Stimulated activated CD4-positive, alpha-beta T cell treated with anti-CD3 and anti-CD28 coated beads, TNF-alpha, amount 100 ng/mL, for 48 hours (primary cell): Measurements from ENCODE around the gene DDX18.

Experiments
- DNase-seq, 3 donors: peaks; one replicate each; pipeline ENCODE4 v3.0.0-alpha.2; 2020; ENCODE audit warnings: low read depth in 3 of 3

DDX18 gene

DNA sequence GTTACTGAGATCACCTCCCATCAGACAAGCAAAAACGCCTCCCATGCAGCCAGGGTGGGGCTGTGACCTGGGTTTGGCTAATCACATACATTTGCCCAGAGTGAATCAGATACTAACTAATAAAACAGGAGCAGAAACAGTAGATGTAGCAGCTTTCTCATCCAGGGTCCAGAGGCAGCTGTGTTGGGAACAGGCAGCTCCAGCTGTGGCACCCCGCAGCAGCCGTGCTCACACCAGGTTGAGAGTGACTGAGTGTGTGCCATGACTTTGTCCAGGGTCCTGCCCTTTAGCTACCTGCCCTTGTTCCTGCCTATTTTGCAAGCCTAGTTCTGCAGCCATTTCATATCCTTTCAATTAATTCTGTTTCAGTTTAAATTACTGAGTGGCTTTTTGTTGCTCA, 20.5 kb downstream of the DDX18 start:
- DNase-seq, result no peak

DNA sequence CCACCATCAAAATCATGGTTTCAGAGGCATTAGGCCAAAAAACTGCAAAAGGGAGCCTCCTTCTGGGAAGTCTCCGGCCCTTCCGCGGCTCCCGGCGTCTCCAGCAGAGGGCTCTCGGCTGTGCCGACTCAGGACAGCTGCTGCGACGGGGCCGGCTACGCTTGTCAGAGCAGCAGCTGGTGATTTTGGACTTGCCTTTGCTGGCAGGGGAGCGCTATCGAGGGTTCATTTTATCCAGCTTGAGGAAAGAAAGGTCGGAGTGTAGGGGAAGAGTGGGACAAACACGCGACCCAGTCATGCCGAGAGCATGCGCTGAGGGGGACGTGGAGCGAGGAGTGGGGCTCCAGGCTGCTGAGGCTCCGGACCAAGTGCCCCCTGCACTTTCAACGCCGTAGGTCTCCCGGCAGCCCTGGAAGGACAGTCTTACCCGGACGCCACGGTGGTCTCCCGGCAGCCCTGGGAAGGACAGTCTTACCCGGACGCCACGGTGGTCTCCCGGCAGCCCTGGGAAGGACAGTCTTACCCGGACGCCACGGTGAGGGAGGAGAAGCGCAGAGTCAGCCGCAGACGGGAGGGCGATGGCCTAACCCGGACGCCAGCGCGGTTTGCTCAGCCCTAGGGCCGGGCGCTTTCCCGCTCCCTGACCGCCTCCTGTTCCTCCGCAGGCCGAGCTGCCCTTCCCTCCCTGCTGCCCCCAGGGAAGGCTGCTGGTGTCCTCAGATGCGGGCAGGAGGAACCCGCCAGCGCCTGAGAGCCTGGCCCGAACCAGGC, 21.7 kb downstream of the DDX18 start:
- peak; percentile 21 to 44 (median 33) for DNase-seq

DNA sequence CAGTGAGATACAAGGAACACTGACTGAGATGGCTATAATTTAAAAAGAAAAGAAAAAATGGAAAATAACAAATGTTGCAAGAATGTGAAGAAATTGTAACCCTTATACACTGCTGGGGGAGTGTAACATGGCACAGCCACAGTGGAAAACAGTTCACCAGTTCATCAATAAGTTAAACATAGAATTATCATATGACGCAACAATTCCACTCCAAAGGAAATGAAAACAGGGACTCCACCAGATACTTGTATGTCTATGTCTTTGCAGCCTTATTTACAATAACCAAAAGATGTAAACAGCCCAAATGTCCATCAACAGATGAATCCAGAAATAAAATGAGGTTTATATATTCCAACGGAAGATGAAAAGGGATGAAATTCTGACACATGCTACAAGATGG, 30.8 kb downstream of the DDX18 start:
- DNase-seq, result no peak

DNA sequence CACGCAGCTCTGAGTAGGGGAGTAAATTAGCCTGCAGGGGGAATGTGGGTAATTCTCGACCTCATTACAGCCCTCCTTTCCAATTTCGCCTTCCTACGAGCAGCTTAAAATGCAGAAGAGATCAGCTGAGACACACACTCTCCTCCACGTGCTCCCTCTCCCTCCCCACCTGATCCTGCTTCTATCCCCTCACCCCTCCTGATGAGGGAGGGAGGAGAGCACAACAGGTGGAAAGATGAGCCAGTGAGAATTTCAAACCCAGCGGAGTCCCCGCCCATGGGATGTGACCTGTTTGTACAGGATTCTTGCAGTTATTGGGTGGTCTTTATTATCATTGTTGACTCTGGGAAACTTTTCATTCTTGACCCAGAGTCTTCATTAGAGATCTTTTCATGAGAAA, 35.5 kb downstream of the DDX18 start:
- DNase-seq, result no peak

DNA sequence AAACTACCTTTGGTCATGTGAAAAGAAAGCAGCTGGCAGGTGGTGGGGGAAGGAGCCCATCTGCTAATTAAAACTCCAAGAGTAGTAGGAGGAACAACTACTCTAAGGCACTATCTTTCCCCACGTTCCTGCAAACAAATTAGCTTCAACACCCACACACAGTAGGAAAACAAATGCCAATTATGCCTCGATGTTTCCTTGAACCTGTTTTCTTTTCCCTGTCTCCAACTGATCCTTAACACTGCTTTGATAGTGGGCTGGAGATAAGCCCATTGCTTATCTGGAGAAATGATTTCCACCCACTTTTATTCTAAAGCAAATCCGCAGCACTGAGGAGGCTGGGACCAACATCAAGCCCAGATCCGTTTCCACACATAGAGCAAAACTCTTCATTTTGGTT, 36.0 kb downstream of the DDX18 start:
- no peak for DNase-seq

DNA sequence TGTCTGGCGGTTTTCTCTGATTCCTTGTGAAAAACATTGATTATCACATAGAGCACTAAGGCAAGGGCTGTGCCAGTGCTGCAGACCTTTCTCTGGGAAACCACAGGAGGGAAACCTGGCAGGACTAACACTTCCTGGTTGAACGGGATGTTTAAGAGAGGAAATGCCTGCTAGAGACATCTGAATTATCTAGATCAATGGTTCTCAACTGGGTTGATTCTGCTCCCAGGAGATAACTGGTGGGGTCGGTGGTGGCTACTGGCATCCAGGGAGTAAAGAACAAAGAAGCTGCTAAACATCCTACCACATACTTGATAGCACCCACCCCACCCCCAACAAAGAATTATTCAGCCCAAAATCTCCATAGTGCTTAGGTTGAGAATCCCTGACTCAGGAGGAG, 37.5 kb downstream of the DDX18 start:
- DNase-seq, result no peak

DNA sequence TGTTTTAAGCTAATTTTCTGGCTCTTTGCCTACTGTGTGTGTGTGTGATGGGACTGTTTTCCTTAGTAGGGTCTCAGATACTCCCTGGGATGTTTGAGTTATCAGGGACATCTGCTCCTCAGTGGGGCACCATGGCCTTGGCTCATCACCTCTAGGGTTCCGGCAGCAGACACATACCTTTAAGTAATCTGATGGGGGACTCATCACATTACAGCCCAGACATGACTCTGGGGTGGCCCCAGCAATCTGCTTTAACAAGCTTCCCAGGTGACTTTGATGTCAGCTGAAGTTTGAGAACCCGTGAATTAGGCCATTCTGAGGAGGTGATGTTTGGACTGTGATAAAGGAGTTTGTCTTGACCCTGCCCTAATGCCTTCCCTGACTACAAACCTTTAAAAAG, 38.8 kb downstream of the DDX18 start:
- DNase-seq, result no peak

DNA sequence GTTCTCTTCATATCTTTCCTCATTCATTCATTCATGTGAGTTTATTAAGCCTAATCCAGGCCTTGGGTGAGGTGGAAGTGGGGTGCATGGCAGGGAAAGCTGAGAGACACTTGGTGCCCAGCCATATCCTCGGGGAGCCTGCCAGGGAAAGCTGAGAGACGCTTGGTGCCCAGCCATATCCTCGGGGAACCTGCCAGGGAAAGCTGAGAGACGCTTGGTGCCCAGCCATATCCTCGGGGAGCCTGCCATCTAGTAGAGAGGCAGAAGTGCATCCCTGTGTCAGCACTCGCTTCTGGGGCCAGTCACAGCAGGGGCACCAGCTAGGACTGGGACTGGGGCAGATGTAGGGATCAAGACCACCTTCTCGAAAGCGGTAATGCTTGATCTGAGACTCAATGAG, 39.4 kb downstream of the DDX18 start:
- DNase-seq, result no peak

DNA sequence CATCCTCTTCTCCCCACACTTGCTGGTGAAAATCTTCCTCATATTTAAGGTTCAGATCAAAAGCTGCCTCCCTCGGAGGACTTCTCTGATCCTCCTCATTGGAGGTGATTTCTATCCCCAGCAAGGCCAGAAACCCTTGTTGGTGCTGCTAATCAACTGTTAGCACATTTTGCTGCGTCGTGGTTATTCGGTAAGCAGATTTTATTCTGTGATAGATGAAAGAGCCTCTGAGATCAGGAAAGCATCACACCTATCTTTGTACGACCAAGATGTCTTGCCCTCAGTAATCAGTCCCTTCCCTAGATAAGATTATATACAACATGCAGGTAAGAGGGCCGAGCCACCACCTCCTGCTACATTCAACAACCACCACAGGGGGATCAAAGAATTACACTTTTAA, 40.1 kb downstream of the DDX18 start:
- no peak for DNase-seq

DNA sequence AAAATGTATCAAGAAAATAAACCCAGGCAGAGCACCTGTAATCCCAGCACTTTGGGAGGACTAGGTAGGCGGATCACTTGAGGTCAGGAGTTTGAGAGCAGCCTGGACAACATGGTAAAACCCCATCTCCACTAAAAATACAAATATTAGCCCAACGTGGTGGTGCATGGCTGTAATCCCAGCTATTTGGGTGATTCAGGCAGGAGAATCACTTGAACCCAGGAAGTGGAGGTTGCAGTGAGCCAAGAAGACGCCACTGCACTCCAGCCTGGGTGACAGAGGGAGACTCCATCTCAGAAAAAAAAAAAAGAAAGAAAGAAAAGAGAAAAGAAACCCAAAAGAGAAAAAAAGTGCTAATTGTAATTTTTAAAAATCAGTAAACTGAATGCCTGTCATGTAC, 41.4 kb downstream of the DDX18 start:
- no peak for DNase-seq

DNA sequence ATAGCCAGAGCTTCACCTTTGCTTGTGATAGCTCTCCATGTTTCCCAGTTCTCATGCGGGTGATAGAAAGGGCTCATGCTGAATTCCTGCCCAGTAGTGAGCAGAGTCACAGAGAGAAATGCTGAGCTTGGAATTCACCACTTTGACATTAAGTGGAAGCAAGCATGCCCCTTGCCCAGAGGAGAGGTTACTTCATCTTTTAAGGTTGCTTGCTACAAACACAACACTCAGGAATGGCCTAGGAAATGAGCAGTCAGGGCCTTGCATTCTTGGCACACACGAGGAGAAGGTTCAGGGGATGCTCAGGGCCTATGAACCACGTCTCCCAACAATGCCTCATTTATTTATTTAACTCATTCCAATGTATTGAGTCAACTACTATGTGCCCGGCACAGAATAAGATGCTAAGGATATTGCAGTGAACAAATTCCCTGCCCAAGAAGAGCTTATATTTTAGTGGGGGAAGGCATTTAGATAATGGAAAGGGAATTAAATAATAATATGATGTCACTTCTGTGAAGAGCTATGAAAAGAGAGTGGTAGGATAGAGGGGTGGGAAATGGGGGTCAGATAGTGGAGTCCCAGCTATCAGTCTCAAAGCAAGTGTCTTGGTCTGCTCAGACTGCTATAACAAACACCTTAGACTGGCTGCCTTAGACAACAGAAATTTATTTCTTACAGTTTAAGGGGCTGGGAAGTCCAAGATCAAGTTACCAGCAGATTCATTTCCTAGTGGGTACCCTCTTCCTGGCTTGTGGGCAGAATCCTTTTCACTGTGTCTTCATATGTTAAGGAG, 42.1 kb downstream of the DDX18 start:
- DNase-seq, result no peak

DNA sequence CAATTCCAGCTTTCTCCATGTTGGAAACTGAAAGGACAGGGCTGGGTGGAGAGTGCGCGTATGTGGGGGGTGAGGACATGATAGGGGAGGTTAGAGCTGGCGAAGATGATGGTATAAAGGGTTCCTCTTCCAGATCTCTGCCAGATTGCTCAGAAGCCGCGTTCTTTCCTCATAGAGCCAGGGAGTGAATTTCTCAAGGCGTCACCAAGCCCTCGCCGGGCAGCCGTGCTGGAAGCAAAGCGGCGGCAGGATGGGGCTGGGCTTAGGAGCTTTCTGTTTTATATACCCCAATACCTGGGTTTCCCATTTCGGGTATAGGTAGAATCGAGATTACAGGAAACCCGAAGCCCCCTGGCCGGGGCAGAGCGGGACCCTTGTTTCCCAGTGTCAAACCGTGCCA, 43.8 kb downstream of the DDX18 start:
- no peak for DNase-seq

DNA sequence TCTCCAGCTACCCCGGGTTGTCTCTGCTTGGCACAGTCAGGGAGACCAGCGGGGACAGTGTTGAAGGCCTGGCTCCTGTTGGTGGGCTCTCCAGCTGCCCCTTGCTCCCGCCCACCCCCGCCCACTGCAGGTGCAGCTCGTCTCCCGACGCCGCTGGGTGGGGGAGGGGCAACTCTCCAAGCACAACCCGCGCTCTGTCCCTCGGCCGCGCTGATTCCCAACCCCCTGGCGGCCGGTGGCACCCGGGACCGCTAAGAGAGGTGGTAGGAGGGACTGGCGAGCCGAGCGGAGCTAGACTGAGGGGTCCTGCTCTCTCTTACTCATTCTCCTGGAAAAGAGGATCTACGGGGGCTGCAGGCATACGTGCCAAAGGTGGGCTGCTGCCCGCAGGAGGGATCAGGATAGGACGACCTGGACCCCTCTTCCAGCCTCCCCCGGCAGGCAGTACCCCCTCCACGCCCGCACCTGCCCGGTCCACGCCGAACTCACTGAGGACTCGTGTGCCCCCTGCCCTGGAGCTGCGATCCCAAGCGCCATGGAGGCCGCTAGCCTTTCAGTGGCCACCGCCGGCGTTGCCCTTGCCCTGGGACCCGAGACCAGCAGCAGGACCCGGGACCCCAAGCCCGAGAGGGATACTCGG, 44.5 kb downstream of the DDX18 start:
- no peak for DNase-seq

DNA sequence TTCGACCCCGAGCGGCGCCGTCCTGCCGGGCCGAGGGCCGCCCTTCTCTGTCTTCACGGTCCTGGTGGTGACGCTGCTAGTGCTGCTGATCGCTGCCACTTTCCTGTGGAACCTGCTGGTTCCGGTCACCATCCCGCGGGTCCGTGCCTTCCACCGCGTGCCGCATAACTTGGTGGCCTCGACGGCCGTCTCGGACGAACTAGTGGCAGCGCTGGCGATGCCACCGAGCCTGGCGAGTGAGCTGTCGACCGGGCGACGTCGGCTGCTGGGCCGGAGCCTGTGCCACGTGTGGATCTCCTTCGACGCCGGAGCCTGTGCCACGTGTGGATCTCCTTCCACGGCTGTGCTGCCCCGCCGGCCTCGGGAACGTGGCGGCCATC, 45.0 kb downstream of the DDX18 start:
- DNase-seq, result no peak

DNA sequence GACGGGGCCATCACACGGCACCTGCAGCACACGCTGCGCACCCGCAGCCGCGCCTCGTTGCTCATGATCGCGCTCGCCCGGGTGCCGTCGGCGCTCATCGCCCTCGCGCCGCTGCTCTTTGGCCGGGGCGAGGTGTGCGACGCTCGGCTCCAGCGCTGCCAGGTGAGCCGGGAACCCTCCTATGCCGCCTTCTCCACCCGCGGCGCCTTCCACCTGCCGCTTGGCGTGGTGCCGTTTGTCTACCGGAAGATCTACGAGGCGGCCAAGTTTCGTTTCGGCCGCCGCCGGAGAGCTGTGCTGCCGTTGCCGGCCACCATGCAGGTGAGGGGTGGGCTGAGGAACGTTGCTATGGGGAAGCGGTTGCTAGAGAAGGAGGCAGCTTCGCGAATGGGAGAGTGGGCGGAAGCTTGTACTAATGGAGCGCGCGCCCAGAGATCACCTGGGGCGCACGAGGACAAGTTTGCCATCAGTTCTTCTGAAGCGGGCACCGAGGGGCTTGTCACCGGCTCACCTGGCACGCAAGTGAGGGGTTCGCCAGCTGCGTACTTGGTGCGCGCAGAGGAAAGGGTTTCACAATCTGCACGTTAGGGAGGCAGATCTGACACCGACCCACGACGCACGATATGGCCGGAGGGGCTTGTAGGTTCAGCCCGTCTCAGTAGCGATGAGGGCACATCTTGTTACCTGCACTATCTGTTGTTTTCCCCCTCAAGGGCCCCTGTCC, 45.6 kb downstream of the DDX18 start:
- DNase-seq, result no peak

DNA sequence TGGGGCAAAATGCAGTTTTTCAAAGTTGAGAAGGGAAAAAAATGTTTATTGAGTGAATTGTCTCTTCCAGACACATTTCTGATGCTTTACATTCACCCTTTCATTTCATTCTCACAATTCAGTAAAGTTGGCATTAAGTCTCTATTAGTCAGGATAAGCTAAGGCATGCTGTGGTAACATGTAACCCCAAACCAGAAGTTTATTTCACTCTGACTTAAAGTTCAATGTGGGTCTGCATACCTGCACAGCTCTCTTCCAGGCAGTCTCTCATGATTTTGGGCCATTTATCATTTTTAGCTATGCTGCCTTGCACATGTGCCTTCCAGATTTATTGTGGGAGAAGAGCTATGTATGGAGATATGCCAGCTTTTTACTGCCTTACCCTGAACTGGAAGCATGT, 48.0 kb downstream of the DDX18 start:
- no peak for DNase-seq

DNA sequence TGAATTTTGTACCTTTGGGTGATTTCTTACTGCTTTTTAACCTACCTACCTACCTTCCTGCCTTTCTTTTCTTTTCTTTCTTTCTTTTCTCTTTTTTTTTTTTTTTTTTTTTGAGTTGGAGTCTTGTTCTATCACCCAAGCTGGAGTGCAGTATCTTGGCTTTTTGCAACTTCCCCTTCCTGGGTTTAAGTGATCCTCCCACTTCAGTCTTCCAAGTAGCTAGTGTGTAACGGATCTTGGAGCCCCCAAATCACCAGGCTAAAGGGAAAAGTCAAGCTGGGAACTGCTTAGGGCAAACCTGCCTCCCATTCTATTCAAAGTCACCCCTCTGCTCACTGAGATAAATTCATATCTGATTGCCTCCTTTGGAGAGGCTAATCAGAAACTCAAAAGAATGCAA, 61.3 kb downstream of the DDX18 start:
- DNase-seq, result no peak

DNA sequence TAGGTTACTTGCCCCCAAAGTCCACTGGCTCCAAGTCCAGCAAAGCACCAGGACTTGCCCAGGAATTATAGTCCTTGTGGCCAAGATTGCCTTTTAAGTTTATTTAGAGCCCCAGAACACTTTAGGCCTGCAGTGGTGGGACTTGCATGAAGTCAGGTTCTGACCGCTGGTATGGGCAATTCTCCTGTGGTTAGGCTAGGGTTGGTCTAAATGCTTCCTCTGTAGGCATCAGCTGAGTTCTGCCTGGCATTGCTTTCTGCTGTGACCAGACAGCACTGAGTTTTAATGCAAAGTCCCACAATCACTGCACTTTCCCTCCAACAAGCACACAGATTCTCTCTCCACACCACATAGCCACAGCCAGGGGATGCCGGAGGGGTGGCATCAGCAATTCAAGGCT, 64.5 kb downstream of the DDX18 start:
- DNase-seq, result no peak
